NOMO-1 treated with dmso at 0.1 percent for 144 hours (cell line): ENCODE data around the gene FBN2.
"Not testable (repeated sequence)": the region's sequence is repeated elsewhere in the genome, so short reads cannot be mapped to it uniquely, and the experiment has no call there.

ENCODE experiments used
- DNase-seq: peaks from one replicate; lab custom pipeline; 2025; ENCODE audit not compliant: unreplicated experiment; lab: John Stamatoyannopoulos, UW

Gene FBN2

DNA sequence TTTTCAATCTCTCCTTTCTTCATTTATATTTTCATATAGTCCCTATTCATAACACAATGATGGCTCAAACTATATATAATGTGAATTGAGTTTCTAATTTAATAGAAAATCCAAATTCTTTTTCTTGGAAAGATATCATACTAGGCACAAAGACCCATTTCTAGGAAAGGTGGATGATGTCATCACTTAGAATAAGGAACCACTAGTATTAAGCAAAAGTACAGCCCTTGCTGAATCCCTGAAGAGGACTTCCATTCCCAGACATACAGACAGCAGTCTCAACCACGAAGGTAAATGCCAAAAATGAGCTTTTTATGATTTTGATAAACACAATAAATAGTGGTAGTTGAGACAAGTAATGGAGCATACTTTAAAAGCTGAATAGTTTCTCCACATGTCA is 210.0 kb downstream of the FBN2 start:
- no peak for DNase-seq

DNA sequence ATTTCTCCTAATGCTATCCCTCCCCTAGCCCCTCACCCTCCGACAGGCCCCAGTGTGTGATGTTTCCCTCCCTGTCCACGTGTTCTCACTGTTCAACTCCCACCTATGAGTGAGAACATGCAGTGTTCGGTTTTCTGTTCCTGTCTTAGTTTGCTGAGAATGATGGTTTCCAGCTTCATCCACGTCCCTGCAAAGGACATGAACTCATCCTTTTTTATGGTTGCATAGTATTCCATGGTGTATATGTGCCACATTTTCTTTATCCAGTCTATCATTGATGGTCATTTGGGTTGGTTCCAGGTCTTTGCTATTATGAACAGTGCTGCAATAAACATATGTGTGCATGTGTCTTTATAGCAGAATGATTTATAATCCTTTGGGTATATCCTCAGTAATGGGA is 216.6 kb downstream of the FBN2 start:
- DNase-seq, result not testable (repeated sequence)

DNA sequence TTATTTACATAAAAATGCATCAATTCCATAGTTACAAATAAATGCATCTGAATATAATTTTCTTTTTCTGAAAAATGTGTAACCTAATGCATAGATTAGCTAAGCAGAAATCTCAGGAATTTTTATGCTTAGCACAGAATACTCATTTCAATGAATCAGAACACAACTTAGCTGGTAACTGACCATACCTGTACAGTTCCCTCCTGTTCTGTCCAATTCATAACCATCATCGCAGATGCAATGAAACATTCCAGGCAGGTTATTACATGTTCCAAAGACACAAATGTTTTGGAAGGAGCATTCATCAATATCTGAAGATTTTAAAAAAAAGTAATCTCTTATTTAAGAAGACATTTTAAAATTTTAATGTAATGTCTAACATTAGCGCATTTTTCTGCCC is 219.4 kb downstream of the FBN2 start:
- DNase-seq, result no peak

DNA sequence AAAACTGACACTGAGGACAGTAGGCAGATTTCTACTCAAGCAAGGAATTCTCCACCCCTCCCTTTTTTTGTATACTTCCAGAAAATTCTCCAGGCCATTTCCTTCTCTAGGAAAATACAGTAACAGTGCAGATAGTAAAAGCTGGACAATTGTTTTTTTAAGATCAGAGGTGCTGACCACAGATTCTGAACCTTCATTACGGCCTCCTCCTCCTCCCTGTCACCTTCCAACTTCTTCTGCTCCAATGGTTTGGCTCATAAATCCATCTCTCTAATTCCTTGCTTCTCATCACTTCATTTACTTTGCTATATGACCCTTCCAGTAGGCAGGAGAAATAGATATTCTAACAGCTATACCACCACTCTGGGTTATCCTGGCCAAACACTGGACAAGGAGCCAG is 220.6 kb downstream of the FBN2 start:
- no peak for DNase-seq

DNA sequence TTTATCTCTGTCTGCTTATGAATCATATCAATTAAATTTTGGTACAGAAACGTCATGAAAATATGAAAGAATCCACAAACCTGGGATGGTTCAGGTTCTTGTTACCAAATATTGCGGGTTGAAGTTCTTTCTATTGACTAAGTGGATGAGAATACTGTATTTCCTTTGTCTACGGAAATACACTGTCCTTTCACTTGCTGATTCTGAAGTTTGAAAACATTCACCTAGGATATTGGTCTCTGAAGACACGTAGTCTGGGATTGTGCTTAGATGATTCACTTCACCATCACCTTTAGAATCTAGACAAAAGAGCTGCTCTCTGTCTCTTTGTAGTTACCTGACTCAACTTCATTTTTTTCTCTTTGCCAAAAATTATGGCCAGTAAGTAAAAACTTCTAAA is 222.4 kb downstream of the FBN2 start:
- no peak for DNase-seq

DNA sequence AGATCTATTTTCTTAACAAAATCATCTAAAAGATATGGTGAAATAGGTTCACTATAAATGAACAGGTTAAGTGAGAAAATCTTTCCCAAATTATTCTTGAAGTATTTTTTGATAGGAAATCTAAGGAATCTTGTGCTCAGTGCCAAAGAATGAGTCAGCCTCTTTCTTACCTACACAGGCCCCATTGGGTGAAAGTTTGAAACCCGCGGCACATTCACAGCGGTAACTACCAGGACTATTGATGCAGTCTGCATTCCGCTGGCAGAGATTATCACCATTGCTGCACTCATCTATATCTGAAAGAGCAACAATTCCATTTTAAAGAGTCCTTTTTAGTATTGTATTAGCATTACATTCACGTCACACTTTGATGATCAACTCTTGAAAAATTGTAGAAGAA is 232.7 kb downstream of the FBN2 start:
- DNase-seq, result no peak

DNA sequence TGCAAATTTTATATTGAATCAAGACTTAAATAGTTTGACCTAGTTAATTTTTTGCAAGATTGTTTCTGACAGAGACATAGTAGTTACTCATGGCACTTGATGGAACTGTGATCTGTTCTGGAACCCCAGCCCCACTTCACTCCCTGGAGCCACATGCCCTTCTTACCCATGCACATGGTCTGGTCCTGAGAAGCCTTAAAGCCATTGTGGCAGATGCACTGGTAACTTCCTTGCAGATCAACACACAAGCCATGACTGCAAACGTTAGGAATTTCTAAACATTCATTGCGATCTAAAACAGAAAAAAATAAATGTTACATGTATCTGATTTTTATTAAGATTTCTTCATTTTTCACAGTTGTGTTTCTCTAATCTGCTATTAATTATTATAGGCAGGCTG is 233.3 kb downstream of the FBN2 start:
- no peak for DNase-seq

DNA sequence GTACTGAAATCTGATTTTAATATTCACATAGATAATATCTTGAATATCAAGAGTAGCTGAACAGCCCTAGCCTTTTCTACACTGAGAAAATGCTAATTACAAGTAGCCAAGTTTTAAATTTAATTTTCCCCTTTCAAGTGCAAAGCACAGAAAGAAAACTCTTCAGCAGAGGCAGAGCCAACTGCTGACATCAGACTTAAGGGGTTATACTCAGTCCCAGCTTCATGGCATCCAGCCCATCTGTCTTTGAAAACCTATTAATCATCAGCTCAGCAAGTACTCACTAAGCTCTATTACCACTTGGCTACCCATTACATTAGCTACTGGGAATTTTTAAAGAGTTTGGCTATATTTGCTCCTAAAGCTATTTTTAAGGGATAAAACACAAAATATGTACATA is 234.0 kb downstream of the FBN2 start:
- no peak for DNase-seq

DNA sequence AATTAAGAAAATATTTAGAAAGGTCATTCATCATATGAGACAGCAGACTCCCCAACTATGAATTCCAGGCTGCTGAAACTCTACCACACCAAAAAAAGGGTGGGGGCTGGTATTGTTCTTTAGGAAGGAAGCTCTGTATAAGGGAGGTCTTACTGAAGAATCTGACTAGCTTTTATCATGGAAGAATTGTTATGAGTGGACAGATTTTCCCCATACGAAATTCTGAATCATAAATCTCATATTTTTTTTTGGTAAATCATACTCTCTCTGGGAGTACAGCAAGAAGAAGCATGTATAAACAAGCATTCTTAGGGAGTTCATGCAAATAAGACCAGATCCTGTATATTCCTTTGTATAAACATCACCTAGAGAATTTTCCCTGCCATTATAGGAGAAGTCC is 234.5 kb downstream of the FBN2 start:
- no peak for DNase-seq

DNA sequence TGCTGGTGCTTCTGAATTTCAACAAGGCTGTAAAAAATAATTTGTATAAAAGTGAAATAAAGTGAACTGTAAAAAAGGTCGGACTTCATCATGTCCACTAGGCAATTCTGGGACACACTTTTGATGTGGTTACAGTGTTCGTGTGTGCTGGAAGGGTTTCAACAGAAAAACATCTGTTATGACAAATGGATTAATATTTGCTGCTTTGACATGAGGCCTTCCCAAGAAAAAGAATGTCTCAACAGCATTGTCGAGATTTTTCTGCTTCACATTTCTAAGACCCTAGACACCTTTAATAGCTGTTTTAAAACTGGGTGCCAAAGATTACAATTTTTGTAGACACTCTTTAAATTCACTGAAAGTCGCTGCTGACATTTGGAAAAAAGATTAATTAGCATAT is 237.9 kb downstream of the FBN2 start:
- DNase-seq, result no peak

DNA sequence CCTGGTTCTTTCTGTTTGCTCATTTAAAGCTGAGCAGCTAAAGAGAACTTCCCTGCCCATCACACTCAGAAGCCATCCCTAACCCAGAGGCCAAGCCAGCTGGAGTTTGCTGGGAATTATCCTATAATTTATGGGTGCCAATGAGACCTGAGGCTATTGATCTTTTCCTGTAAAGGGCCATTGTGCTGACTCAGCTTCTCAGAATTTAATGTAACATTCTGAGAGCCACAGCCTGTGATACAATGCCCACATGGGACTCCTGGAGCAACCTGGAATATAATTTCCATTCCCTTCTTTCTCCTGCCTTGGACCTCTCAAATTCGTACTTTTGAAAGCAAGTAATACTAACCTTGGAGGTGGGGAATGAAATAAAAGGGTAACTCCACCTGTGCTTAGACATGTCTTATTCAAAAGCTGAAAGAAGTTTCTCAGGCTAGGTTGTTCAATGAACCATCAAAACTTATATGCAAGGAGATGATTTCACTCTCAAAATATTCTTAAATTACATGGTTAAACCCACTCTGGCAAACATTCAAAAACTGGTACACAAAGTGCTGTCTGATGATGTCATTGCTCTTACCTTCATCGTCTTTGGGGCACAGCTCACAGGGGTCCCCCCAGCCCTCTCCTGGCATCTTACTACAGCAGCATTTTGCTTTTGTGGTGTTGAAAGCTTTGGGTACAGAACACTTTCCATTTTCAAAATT is 247.7 kb downstream of the FBN2 start:
- no peak for DNase-seq

DNA sequence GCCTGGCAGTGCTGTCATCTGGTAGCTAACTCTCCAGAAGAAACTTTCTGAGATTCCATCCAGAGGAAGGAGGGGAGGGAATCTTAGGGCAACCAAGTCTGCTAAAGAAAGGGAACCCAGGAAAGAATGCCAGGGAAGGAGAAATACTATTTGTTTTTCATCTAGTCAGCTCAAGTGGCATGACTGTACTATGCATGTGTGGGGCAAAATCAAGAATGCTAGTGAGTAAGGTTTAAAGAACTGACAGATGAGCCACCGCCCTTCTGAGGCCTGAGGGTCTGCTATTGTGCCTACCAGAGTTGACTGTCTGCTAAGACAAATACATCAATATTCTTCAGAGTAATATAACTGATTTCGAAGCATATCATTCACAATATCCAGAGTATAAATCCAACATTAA is 250.3 kb downstream of the FBN2 start:
- no peak for DNase-seq

DNA sequence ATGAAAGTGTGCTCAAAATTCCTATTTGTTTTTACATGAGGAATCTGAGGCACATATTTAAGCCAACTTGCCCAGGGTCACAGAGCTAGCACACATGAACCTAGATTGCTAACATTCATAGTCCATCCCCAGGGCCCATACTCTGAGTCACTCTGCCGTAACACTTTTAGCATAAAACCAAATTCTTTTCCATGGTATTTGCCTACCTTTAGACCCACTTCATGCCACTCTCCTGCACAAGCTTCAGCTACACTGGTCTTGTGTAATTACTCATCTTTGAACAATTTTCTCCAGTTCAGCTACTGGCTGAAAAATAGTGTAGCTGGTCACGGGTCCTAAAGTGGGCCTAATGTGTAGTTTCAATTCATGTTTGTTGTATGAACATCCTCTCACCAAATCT is 253.8 kb downstream of the FBN2 start:
- DNase-seq, result no peak

DNA sequence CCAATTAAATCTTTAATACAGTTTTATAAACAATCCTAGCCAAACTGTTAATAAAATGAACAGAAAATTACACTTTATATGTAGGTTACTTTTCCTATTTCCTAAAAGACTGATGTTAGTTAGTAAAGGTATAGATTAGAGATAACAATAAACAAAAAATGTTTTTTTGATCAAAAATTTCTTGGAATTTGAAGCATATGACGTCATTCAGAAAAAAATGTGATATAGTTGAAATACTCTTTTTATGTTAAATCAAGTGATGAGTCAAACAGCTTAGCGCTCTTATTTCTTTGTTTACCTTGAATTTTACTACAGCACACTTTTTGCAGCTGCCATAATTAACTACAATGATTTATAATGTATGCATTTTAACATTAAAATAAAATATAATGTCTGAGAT is 258.7 kb downstream of the FBN2 start:
- no peak for DNase-seq

DNA sequence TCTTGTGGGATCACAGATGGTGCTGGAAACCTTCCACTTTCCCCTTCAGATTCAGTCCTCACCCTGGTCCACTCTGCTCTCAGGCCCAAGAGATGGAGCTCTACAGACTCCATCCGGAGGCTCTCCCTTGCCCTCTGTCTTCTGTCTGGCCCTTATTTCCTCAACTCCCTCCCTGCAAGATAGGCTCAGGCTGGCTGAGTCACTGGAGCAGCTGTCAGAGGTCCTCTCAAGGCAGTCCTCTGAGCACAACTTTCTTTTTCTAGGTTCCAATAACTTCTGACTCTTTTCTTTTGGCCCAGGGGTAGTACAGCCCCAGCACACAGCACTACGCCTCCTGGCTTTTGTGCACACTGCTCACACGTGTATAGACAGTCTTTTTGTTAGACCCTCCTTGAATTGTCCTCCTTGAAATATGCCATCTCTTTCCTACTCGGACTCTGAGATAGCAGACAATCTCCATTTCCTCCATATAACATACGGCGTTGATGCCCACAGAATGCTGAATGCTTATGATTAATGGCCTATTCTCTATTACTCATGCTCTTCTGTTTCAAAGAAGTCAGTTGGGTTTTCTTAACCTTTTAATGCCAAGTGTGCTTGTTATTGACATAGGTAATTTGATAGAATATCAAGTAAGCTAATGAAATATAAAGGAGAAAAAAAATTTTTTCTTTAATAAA is 261.4 kb downstream of the FBN2 start:
- no peak for DNase-seq

DNA sequence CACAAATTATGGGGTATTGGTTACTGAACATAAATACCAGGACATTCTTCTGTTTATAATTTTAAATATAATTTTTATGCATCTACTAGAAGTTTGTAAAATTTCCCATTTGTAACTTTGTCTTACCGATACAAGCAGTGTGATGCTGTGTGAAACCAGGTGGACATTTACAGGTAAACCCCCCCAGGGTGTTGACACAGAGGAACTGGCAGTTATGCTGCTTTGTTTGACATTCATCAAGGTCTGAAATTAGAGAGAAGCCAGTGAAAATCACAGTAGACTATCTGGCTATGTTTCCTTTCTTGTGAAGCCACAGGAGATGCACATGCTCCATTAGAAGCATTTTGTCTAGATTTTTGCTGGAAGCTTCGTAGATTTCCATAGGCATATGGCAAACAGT is 263.6 kb downstream of the FBN2 start:
- no peak for DNase-seq

DNA sequence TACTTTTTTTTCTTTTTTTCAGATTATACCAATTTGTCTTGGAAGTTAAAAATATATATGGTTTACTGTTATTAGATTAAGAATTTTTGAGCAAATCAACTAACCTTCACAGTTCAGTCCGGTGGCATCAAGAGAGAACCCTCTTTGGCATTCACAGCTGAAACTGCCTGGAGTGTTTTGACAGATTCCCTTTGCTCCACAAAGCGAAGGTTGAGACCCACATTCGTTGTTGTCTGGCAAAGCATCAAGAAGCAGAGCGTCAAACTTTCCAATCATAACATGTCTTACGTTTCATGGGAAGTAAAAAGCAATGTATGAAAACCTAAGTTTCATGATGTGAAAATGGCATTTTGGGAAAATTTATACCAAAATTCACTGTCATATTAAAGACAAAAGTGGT is 264.3 kb downstream of the FBN2 start:
- no peak for DNase-seq

DNA sequence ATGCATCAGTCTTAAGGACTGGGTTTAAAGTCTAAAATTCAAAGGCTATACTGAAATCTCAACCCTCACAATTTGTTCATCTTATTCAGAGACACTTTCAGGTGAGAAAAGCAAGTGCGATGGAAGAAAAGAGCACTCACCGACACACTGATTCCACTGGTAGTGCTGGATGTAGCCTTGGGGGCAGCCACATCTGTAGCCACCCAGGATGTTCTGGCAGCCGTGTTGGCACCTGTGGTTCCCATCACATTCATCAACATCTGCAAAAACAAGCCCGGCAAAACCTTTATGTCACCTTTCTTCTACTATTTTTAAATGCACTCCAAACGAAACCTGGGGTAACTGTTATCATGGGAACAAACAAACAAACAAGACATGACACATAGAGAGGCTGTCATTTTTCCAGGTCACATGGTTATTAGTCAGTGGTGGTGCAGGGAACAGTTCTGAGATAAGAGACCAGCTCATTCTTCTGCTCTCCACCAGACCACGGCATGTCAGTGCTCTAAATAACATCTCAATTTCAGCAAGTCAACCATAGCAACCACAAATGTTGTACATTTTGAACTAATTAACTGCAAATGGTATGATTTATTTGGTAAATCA is 266.1 kb downstream of the FBN2 start:
- no peak for DNase-seq

DNA sequence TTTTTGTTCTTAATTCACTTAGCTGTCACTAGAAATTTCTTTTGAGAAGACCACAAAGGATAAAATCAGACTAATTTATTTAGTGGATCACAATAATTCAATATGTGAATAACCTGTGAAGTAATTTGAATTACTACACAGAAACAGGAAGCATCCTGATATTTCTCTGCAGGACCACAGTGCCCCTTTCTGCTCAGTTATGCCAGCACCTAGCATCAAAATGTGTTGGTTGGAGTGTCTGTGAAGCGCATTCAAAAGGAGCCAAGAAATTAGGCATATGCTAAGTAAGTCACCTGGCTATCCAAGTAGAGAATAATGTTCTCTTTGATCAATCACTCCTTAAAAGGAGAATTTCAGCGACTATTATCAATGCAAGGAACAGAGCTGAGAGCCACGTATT is 267.0 kb downstream of the FBN2 start:
- no peak for DNase-seq

DNA sequence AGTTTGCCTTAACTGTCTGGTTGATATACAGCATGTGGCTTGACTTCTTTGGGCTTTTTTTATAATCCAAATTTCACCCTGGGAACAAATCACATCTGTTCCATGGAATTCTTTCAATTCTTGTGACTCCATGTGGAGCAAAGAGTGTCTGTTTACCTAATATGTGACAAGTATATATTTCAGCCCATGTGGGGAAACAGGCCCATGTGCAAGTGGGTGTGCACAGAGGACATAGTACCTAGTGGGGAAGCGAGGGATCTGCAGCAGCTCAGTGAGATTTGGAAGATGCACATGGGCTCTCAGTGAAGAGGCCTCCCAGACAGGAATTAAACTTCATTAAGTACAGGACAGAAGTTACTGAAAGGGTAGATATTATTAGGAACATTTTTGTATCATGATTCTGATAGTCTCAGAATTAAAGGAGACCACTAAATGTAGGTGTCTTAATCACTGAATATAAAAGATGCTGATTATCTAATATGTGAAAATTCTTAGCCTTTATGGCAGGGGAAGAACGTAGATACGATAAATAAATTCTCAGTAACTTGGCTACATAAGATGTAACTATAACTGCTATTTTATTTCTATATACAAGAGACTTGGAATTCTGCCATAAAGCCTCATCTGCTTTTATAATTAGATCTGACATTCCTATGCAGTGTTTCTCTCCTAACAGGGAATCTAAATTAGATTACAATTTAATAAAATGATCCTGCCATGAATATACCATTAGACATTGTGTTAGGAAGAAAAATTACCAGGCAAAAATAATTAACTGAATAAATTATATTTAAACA is 273.3 kb downstream of the FBN2 start:
- no peak for DNase-seq

DNA sequence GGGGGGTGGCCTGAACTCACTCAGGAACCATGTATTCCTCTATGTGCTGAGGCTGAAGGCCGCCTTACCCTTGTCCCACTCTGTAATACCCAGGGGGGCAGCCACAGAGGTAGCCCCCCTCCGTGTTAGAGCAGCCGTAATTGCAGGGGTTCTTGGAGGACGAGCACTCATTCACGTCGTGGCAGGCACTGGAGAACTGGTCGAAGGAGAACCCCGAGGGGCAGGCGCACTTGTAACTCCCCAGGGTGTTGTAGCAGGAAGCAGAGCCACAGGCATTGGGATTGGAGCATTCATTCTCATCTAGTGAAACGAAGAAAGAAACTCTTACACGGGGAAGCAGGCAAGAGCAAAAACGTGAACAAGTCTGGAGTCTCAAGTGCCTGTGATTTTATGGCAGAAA is 274.7 kb downstream of the FBN2 start:
- no peak for DNase-seq

DNA sequence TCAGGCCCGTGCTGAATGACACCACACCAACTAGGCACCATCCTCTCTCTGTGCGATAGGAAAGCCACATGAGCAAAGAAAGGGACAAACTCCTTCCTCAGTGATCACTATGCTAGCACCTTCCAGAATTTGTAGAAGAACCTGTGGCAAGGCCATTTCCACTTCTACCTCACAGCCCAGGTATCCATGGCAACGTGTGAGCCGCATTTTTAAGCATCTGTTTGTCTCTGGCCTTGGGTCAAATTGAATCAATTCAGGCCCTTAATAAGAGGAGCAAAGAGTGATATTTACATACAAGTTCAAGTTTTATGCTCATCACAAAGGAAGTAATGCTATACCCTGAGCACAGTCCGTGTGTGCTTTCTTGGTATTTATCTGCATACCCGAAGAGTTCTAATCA is 275.1 kb downstream of the FBN2 start:
- no peak for DNase-seq
